A549 (cell line): Measurements from ENCODE around the gene MED28. TPM values are rescaled to one million over a fixed set of nuclear protein-coding genes. Genes with fewer than 3 reads are reported as not detected.

ENCODE experiments used
- ATAC-seq, 2 experiments: fragments of 200-7000 bp in 1 of 2; fragments of >200 bp in 1 of 2; cut with Nextera tagmentation in 1 of 2; cut with Tn5 transposase in 1 of 2; 3 replicates each; pipeline versions ENCODE4 v1.8.0 to v1.9.1; 2018 to 2020; ENCODE audit warnings: mild to moderate bottlenecking in 1 of 2, moderate library complexity in 1 of 2
- CTCF ChIA-PET: fragments of 300-600 bp; sonication (Branson Sonifier 250); formaldehyde crosslinking; extraction: SDS; loops from one replicate; lab custom pipeline; 2021; ENCODE audit warnings: antibody characterized with exemption, inconsistent platforms; lab: Yijun Ruan, JAX
- POLR2A ChIA-PET: fragments of 350-600 bp; formaldehyde crosslinking; extraction: SDS; loops from one replicate; lab custom pipeline; 2021; ENCODE audit warnings: antibody characterized with exemption, inconsistent platforms; lab: Yijun Ruan, JAX
- DNase-seq, 2 experiments: peaks; one replicate each; pipeline versions ENCODE4 v3.0.0 to v3.0.0-alpha.2; 2011 to 2016; ENCODE audit warnings: low read depth in 1 of 2, low spot score in 1 of 2
- FAIRE-seq: peaks from 2 replicates; lab custom pipeline; 2011; peaks lifted over from hg19 to GRCh38; lab: Jason Lieb, UNC
- H3K27ac ChIP-seq, 2 experiments: fragments of >200 bp; sonication (Bioruptor Twin); formaldehyde crosslinking; 3 replicates each; pipeline ENCODE4 v1.5.1; 2016 to 2017
- H3K4me1 ChIP-seq: fragments of >200 bp; sonication (Bioruptor Twin); formaldehyde crosslinking; 3 replicates; pipeline ENCODE4 v1.6.1; 2016
- H3K4me2 ChIP-seq: fragments of >200 bp; sonication (Bioruptor Twin); formaldehyde crosslinking; 3 replicates; pipeline ENCODE4 v1.6.1; 2016
- H3K4me3 ChIP-seq: fragments of >200 bp; sonication (Bioruptor Twin); formaldehyde crosslinking; 3 replicates; pipeline ENCODE4 v1.5.1; 2016
- H3K9me3 ChIP-seq: fragments of >200 bp; sonication (Bioruptor Twin); formaldehyde crosslinking; 3 replicates; pipeline ENCODE4 v1.6.1; 2016
- CHD2 ChIP-seq: fragments of 150-350 bp; IDR thresholded peaks from 2 replicates; pipeline ENCODE4 v1.6.1; 2014; ENCODE audit warnings: low read length; ENCODE audit not compliant: partially characterized antibody
- EHMT2 ChIP-seq: fragments of 200-600 bp; sonication (generic); IDR thresholded peaks from 2 replicates; pipeline ENCODE4 v1.6.1; 2016; ENCODE audit warnings: antibody characterized with exemption, low read depth, mild to moderate bottlenecking, moderate library complexity
- ESRRA ChIP-seq: fragments of 150-350 bp; IDR thresholded peaks from 2 replicates; pipeline ENCODE4 v1.6.1; 2014; ENCODE audit warnings: mild to moderate bottlenecking, low read length, borderline replicate concordance
- GATA3 ChIP-seq: IDR thresholded peaks from 2 replicates; pipeline ENCODE4 v1.6.1; 2012; ENCODE audit warnings: borderline replicate concordance
- HOXB5 ChIP-seq: fragments of 250-450 bp; sonication (Bioruptor Pico); IDR thresholded peaks from 2 replicates; pipeline ENCODE4 v1.5.0; 2020; ENCODE audit warnings: mild to moderate bottlenecking, moderate library complexity
- JUNB ChIP-seq: fragments of >200 bp; sonication (Bioruptor Twin); formaldehyde crosslinking; IDR thresholded peaks from 2 replicates; pipeline ENCODE4 v1.6.1; 2016
- MAFK ChIP-seq: fragments of 450-650 bp; IDR thresholded peaks from 2 replicates; pipeline ENCODE4 v1.6.1; 2014; ENCODE audit not compliant: partially characterized antibody
- NFE2L2 ChIP-seq: fragments of 150-350 bp; conservative IDR thresholded peaks from 2 replicates; pipeline ENCODE4 v1.6.1; 2014; ENCODE audit warnings: low read length
- NPAS2 ChIP-seq: fragments of 250-450 bp; sonication (Bioruptor Pico); IDR thresholded peaks from 2 replicates; pipeline ENCODE4 v1.8.0; 2022; ENCODE audit warnings: mild to moderate bottlenecking, moderate library complexity, borderline replicate concordance
- PHF8 ChIP-seq: fragments of 200-600 bp; sonication (generic); IDR thresholded peaks from 2 replicates; pipeline ENCODE4 v1.6.1; 2016; ENCODE audit warnings: low read depth, mild to moderate bottlenecking, antibody characterized with exemption, moderate library complexity, borderline replicate concordance
- POLR2AphosphoS2 ChIP-seq: conservative IDR thresholded peaks from 2 replicates; pipeline ENCODE4 v1.6.1; 2012; ENCODE audit warnings: low read length, improper control_type of control experiment, inconsistent platforms
- RFX5 ChIP-seq: fragments of 450-650 bp; IDR thresholded peaks from 2 replicates; pipeline ENCODE4 v1.7.1; 2014; ENCODE audit warnings: antibody characterized with exemption, mild to moderate bottlenecking, moderate library complexity
- SMC3 ChIP-seq: fragments of >200 bp; sonication (Bioruptor Twin); formaldehyde crosslinking; IDR thresholded peaks from 3 replicates; pipeline ENCODE4 v1.6.1; 2018; ENCODE audit warnings: inconsistent platforms
- TFCP2L1 ChIP-seq: fragments of 250-450 bp; sonication (Bioruptor Pico); IDR thresholded peaks from 2 replicates; pipeline ENCODE4 v1.5.0; 2021; ENCODE audit warnings: mild to moderate bottlenecking
- ZSCAN20 ChIP-seq: fragments of 250-450 bp; sonication (Bioruptor Pico); IDR thresholded peaks from 2 replicates; pipeline ENCODE4 v1.8.0; 2022; ENCODE audit warnings: mild to moderate bottlenecking, moderate library complexity
- WGBS: methylation state at CpG from one replicate; pipeline ENCODE4 v1.1.6; 2017; ENCODE audit errors: missing lambda C conversion rate; 5-methylcytosine and 5-hydroxymethylcytosine counted together
- polyA plus RNA-seq, 4 experiments: library from polyadenylated mRNA; depleted of rRNA in 3 of 4; stranded (reverse); fragments of >200 nt; fragmentation: RNase III in 1 of 4; extraction: RNeasy Plus Mini Kit Qiagen cat#74134 plus additional on column Dnase treatment in 1 of 4; gene quantifications; 2 replicates in 3 of 4; 3 replicates in 1 of 4; pipeline ENCODE4 v1.2.3, GENCODE V29; 2011 to 2017
- TF ChIP-seq, protein P1 (sequence below): fragments of 250-450 bp; sonication (Bioruptor Pico); IDR thresholded peaks from 2 replicates; pipeline ENCODE4 v1.5.0; 2021; ENCODE audit warnings: mild to moderate bottlenecking, moderate library complexity, borderline replicate concordance
- TF ChIP-seq, protein P2 (sequence below): fragments of >200 bp; sonication (Bioruptor Twin); formaldehyde crosslinking; IDR thresholded peaks from 2 replicates; pipeline ENCODE4 v1.6.1; 2016
- TF ChIP-seq, protein P3 (sequence below): IDR thresholded peaks from 2 replicates; pipeline ENCODE4 v1.6.1; 2012
- TF ChIP-seq, protein P4 (sequence below): IDR thresholded peaks from 2 replicates; pipeline ENCODE4 v1.6.1; 2012; ENCODE audit warnings: low read depth, borderline replicate concordance

MED28 gene
- polyA plus RNA-seq, 2 of the 4 experiments (the other 2 are of a cell fraction), result 15.5 to 30.8 TPM

DNA sequence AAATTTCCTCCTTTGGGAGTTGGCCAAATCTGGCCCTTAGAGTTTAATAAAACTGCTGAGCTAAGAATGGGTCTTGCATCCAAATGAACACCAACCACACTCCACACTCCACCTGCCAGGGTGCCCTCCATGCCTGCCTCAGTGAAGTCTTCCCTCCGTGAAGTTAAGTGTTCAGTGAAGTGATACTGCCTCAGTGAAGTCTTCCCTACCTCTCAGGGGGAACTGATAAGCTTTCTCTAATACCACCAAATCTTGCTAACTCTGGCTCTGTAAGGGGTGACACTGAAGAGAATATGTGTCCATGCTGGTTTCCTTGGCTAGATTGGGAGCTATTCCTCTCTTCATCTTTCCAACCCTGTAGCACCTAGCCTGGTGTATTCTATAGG, 27.9 kb downstream of the MED28 start:
- 92% methylated on average over 1 of the region's 1 CpG for WGBS
- no peak overlapping the region for H3K4me3 ChIP-seq
- ChIA-PET POLR2A (no interaction called here), CTCF (interaction anchor here (1.2 kb wide), 1 partner anchor 26 kb away, joined by 3 read pairs; no protein-coding TSS in a partner anchor)
- no peak for DNase-seq
- FAIRE-seq, result no peak
- no peak overlapping the region for H3K27ac ChIP-seq
- TF ChIP-seq RFX5 (no peak), GATA3 (no peak), JUNB (no peak), NPAS2 (no peak), POLR2AphosphoS2 (no peak), NFE2L2 (no peak), ZSCAN20 (no peak), HOXB5 (CRISPR knock-in tag) (no peak)
- TF ChIP-seq, protein P1, sequence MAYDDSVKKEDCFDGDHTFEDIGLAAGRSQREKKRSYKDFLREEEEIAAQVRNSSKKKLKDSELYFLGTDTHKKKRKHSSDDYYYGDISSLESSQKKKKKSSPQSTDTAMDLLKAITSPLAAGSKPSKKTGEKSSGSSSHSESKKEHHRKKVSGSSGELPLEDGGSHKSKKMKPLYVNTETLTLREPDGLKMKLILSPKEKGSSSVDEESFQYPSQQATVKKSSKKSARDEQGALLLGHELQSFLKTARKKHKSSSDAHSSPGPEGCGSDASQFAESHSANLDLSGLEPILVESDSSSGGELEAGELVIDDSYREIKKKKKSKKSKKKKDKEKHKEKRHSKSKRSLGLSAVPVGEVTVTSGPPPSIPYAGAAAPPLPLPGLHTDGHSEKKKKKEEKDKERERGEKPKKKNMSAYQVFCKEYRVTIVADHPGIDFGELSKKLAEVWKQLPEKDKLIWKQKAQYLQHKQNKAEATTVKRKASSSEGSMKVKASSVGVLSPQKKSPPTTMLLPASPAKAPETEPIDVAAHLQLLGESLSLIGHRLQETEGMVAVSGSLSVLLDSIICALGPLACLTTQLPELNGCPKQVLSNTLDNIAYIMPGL (CRISPR knock-in tag), result no peak
- TF ChIP-seq, protein P2, sequence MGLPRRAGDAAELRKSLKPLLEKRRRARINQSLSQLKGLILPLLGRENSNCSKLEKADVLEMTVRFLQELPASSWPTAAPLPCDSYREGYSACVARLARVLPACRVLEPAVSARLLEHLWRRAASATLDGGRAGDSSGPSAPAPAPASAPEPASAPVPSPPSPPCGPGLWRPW, result no peak
- H3K4me2 ChIP-seq, result no peak overlapping the region
- ATAC-seq, result no peak
- peaks cover 6% of the 10 kb centered on the region; the same call in 1 of the 3 replicates for H3K9me3 ChIP-seq
- H3K4me1 ChIP-seq, result no peaks in the 10 kb centered on the region

DNA sequence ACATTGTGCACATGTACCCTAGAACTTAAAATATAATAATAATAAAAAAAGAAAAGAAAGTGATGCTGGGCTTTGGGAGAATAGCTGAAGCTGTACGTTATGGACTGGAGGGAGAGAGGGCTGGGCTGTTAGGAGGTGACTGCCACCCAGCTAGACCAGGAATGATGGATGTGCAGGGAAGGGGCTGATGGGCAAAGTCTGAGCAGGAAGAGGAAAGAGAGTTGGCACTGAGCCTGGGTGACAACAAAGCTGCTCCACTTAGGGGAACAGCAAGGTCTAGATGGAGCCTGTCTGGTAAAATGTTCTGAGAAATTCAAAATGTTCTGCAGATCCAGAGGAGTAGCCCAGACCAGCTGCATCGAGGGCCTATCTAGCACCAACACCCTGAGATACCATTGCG, 32.3 kb downstream of the MED28 start:
- Histone ChIP-seq H3K4me1 (no peaks in the 10 kb centered on the region), H3K27ac (no peak overlapping the region), H3K9me3 (peaks cover 6% of the 10 kb centered on the region; the same call in 1 of the 3 replicates), H3K4me2 (no peak overlapping the region), H3K4me3 (no peak overlapping the region)
- DNase-seq (no peak), ATAC-seq (0 out of 6 replicates have a peak, but pooled peaks of 1 of the 2 experiments have one; percentile 19), FAIRE-seq (no peak)
- no peak for TF ChIP-seq CHD2
- TF ChIP-seq SMC3, result no peak
- TF ChIP-seq PHF8, result no peak
- TF ChIP-seq, protein P1 (CRISPR knock-in tag), result no peak
- TF ChIP-seq RFX5, result no peak
- no peak for TF ChIP-seq TFCP2L1 (CRISPR knock-in tag)
- no peak for TF ChIP-seq MAFK
- TF ChIP-seq JUNB, result no peak
- TF ChIP-seq, protein P2, result no peak
- TF ChIP-seq, protein P3, sequence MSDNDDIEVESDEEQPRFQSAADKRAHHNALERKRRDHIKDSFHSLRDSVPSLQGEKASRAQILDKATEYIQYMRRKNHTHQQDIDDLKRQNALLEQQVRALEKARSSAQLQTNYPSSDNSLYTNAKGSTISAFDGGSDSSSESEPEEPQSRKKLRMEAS, result no peak
- TF ChIP-seq ESRRA, result no peak
- no peak for TF ChIP-seq EHMT2
- TF ChIP-seq, protein P4, sequence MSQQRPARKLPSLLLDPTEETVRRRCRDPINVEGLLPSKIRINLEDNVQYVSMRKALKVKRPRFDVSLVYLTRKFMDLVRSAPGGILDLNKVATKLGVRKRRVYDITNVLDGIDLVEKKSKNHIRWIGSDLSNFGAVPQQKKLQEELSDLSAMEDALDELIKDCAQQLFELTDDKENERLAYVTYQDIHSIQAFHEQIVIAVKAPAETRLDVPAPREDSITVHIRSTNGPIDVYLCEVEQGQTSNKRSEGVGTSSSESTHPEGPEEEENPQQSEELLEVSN, result no peak
- 47% methylated on average over 3 of the region's 3 CpGs for WGBS
- ChIA-PET CTCF (interaction anchor here (0.6 to 1.0 kb wide), 2 partner anchors 10 to 705 kb away, joined by 3 to 6 read pairs; no protein-coding TSS in a partner anchor), POLR2A (no interaction called here)
